Gastrocnemius medialis (tissue), 4 donors: ENCODE results near the gene TMEM26. TPM values are rescaled to one million over a fixed set of nuclear protein-coding genes. Genes with fewer than 3 reads are reported as not detected.

Source experiments
- ATAC-seq, 2 donors: fragments of 150-250 bp; one replicate each; pipeline ENCODE4 v1.9.1; 2016
- DNase-seq, 2 donors: peaks; one replicate each; pipeline ENCODE4 v3.0.0-alpha.2; 2019
- H3K27ac ChIP-seq, 4 donors: fragments of 200-600 bp; sonication (generic); 1 replicate in 1 of 4; 2 replicates in 3 of 4; pipeline ENCODE4 v1.5.1; 2016 to 2018; ENCODE audit warnings: mild to moderate bottlenecking in 2 of 4, moderate library complexity in 1 of 4
- H3K27me3 ChIP-seq, 3 donors: fragments of 200-600 bp; sonication (generic) in 2 of 3; 1 replicate in 1 of 3; 2 replicates in 2 of 3; pipeline versions ENCODE4 v1.5.1 to v1.6.0; 2016 to 2019; ENCODE audit warnings: mild to moderate bottlenecking in 1 of 3, moderate library complexity in 1 of 3
- H3K36me3 ChIP-seq, 2 donors: fragments of 200-600 bp; sonication (generic) in 1 of 2; one replicate each; pipeline ENCODE4 v1.5.1; 2017 to 2018
- H3K4me1 ChIP-seq, 2 donors: fragments of 200-600 bp; sonication (generic) in 1 of 2; one replicate each; pipeline ENCODE4 v1.5.1; 2016 to 2017; ENCODE audit warnings: mild to moderate bottlenecking in 2 of 2
- H3K4me3 ChIP-seq, 4 donors: fragments of 200-600 bp; sonication (generic) in 3 of 4; 1 replicate in 1 of 4; 2 replicates in 3 of 4; pipeline ENCODE4 v1.5.1; 2016 to 2019; ENCODE audit warnings: mild to moderate bottlenecking in 2 of 4
- H3K9me3 ChIP-seq, 3 donors: fragments of 200-600 bp; sonication (generic) in 2 of 3; 1 replicate in 1 of 3; 2 replicates in 2 of 3; pipeline ENCODE4 v1.5.1; 2016 to 2019
- POLR2A ChIP-seq, 2 donors: fragments of 450-650 bp; IDR thresholded peaks; one replicate each; pipeline ENCODE4 v1.6.1; 2017; ENCODE audit warnings: antibody characterized with exemption in 2 of 2, mild to moderate bottlenecking in 2 of 2, moderate library complexity in 2 of 2
- in situ Hi-C, 4 donors: fragments of 200-750 bp; cut with MboI; loops; one replicate each; pipeline versions ENCODE4 v1.15.0 to v1.8.0; 2017; ENCODE audit warnings: low sequenced_read_pairs in 4 of 4
- intact Hi-C: fragments of 100-400 bp; cut with DNase I; formaldehyde crosslinking; loops from one replicate; pipeline ENCODE4 v1.15.1; 2023; ENCODE audit warnings: low total_unique reads
- total RNA-seq, 4 donors: library from RNA; depleted of rRNA; stranded (reverse); fragments of >200 nt; gene quantifications; one replicate each; pipeline versions ENCODE4 v1.1.0 to v1.2.3, GENCODE V29; 2016
- TF ChIP-seq, protein P1 (sequence below), 5 experiments: fragments of 450-650 bp in 3 of 5; fragments of 200-600 bp in 2 of 5; sonication (generic) in 2 of 5; IDR thresholded peaks in 4 of 5; conservative IDR thresholded peaks in 1 of 5; 1 replicate in 4 of 5; 2 replicates in 1 of 5; pipeline ENCODE4 v1.5.1; 2016 to 2019; ENCODE audit warnings: antibody characterized with exemption in 5 of 5, mild to moderate bottlenecking in 3 of 5, moderate library complexity in 3 of 5

Gene TMEM26
- total RNA-seq, 4 donors from 2014 or later = 0.18 TPM; not detected in 3

DNA sequence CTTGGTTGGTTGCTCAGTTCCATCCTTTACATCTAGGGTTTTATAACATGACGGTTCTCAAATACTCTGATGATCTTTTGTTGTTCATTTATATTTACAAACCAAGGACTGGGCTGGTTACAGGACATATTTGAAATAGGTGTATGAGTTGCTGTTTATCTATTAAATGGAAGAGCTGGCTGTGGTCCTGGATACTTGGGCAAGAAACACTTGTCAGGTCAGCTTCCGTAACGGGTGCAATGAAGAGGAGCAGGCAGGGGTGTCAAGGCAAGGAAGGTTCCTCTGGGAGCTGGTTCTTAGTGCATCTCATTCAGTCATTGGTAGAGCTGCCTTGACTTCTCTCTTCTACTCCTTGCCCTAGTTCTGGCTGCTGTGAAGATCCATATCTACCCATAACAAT is 4.8 kb upstream of the TMEM26 start:
- Histone ChIP-seq H3K36me3 (no peaks in the 10 kb centered on the region), H3K27me3 (peaks cover 2 to 6% (median 3%) of the 10 kb centered on the region in 3 donors), H3K4me3 (no peak overlapping the region), H3K9me3 (no peaks in the 10 kb centered on the region), H3K4me1 (no peaks in the 10 kb centered on the region), H3K27ac (no peak overlapping the region)
- intact Hi-C loops (no loop called here), in situ Hi-C loops (no loop called here)
- TF ChIP-seq POLR2A (IDR thresholded peaks at IDR 0.05) = no peak
- no peak for DNase-seq
- ATAC-seq = no peak

DNA sequence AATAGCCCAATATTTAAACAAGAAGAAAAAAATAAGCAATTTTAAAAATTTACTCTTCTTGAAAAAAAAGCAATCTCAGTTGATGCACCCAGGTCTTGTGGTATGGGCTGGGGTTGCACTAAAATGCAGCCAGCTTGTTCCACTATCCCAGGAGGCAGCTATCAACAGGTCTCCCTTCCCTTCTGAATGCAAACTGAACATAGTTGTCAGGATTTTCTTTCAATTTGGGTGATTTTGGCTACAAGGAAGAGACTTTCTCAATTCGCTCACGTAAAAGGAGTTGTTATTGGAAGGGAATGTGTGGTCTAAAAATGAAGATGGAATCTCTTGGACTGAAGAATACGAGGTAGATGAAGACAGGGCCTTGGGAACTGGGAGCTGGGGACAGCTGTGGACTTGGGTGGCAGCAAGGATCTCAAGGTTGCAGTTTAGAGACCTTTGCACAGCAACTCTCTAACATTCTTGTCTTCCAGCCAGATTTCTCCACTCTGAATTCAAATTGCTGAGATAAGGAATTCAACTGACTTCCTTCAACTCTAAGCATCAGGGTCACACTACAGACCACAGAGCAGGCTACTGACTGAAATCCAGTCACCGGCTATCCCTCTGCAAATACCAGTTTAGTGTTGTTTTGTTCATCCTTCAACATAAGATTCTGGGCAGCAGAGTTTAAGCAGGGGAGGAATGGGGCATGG is 3.1 kb upstream of the TMEM26 start:
- in situ Hi-C loops = no loop called here
- intact Hi-C loops = no loop called here
- ATAC-seq = no peak

DNA sequence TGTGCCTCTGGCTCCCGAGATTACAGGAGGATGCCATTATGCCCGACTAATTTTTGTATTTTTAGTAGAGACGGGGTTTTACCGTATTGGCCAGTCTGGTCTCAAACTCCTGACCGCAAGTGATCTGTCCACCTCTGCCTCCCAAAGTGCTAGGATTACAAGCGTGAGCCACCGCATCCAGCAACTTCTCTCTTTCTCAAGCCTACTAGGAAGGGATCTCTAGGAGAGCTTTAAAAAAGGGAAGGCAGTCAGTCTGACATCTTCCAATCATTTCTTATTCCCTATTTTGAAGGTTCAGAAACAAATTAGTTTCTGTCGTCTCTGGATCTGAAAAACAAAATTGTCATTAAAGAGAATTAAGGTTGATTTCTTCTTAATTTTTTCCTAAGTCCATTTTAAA is 2.5 kb upstream of the TMEM26 start:
- H3K9me3 ChIP-seq = no peaks in the 10 kb centered on the region
- H3K36me3 ChIP-seq = no peaks in the 10 kb centered on the region
- H3K4me1 ChIP-seq = no peaks in the 10 kb centered on the region
- ATAC-seq (no peak), DNase-seq (no peak)
- H3K4me3 ChIP-seq = no peak overlapping the region
- intact Hi-C loops (no loop called here), in situ Hi-C loops (no loop called here)
- H3K27me3 ChIP-seq = peaks cover 2 to 24% (median 19%) of the 10 kb centered on the region in 3 donors
- no peak overlapping the region for H3K27ac ChIP-seq
- TF ChIP-seq POLR2A (IDR thresholded peaks at IDR 0.05) = no peak
- TF ChIP-seq, protein P1, sequence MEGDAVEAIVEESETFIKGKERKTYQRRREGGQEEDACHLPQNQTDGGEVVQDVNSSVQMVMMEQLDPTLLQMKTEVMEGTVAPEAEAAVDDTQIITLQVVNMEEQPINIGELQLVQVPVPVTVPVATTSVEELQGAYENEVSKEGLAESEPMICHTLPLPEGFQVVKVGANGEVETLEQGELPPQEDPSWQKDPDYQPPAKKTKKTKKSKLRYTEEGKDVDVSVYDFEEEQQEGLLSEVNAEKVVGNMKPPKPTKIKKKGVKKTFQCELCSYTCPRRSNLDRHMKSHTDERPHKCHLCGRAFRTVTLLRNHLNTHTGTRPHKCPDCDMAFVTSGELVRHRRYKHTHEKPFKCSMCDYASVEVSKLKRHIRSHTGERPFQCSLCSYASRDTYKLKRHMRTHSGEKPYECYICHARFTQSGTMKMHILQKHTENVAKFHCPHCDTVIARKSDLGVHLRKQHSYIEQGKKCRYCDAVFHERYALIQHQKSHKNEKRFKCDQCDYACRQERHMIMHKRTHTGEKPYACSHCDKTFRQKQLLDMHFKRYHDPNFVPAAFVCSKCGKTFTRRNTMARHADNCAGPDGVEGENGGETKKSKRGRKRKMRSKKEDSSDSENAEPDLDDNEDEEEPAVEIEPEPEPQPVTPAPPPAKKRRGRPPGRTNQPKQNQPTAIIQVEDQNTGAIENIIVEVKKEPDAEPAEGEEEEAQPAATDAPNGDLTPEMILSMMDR (IDR thresholded peaks at IDR 0.05 in 4 of 5, conservative IDR thresholded peaks at IDR 0.05 in 1 of 5) = no peak

More for the DNA sequence above, 3.1 kb upstream of the TMEM26 start:
- H3K27ac ChIP-seq = no peak overlapping the region
- H3K4me3 ChIP-seq = no peak overlapping the region
- DNase-seq = no peak
- no peaks in the 10 kb centered on the region for H3K36me3 ChIP-seq
- no peaks in the 10 kb centered on the region for H3K4me1 ChIP-seq
- peaks cover 2 to 22% (median 14%) of the 10 kb centered on the region in 3 donors for H3K27me3 ChIP-seq
- TF ChIP-seq, protein P1 (IDR thresholded peaks at IDR 0.05 in 4 of 5, conservative IDR thresholded peaks at IDR 0.05 in 1 of 5) = no peak
- no peak for TF ChIP-seq POLR2A (IDR thresholded peaks at IDR 0.05)
- H3K9me3 ChIP-seq = no peaks in the 10 kb centered on the region

DNA sequence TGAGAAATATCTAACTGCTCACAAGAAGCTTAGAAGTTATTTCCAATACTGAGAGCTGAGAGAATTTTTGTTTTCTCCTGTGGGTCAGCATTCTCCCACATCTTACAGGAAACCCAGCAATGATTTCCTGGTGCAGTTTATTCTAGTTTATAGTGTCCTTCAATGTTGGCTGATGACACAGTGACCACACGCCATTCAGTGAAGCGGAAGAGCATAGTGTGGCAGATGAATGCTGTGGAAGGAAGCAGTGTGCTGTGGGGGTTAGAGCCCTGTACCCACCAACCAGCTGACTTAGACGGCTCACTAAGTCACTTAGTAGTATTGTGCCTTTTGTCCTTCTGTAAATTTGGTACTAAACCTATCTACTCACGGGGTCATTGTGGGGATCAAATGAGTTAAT is 1.4 kb upstream of the TMEM26 start:
- no peak overlapping the region for H3K4me3 ChIP-seq
- DNase-seq (no peak), ATAC-seq (no peak)
- no peaks in the 10 kb centered on the region for H3K4me1 ChIP-seq
- H3K36me3 ChIP-seq = no peaks in the 10 kb centered on the region
- in situ Hi-C loops (no loop called here), intact Hi-C loops (no loop called here)
- no peak overlapping the region for H3K27ac ChIP-seq
- H3K9me3 ChIP-seq = no peaks in the 10 kb centered on the region
- peaks cover 2 to 24% (median 19%) of the 10 kb centered on the region in 3 donors for H3K27me3 ChIP-seq
- TF ChIP-seq, protein P1 (IDR thresholded peaks at IDR 0.05 in 4 of 5, conservative IDR thresholded peaks at IDR 0.05 in 1 of 5) = no peak
- TF ChIP-seq POLR2A (IDR thresholded peaks at IDR 0.05) = no peak

DNA sequence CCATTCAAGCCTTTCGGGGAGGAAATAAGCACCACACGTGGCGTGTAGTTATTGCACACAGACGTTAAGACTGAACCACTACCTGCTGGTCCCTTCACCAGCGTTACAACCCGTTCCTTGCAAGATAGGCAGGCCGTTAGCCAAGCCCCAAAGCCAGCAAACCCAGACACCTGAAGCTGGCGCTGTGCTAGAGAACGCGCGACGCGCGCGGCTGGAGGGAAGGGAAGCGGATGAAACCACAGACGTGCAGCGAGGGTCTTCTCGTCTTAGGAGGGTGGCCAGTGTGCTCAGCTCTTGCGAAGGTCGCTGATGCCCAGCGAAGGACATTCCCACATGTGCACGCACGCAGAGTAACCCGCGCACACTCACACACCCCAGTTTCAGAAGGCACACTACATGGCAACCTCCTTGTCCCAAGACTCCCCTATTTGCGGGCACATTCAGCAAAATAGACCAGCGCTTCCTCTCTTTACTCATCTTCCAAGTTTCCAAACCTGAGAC is 980 bp downstream of the TMEM26 start:
- no peak for TF ChIP-seq POLR2A (IDR thresholded peaks at IDR 0.05)
- TF ChIP-seq, protein P1 (IDR thresholded peaks at IDR 0.05 in 4 of 5, conservative IDR thresholded peaks at IDR 0.05 in 1 of 5) = no peak
- Histone ChIP-seq H3K4me3 (peak overlapping the region; percentile 46 to 58 (median 52)), H3K27me3 (peaks cover 2 to 24% (median 19%) of the 10 kb centered on the region in 3 donors), H3K36me3 (no peaks in the 10 kb centered on the region), H3K4me1 (no peaks in the 10 kb centered on the region), H3K9me3 (no peaks in the 10 kb centered on the region), H3K27ac (no peak overlapping the region)
- intact Hi-C loops (no loop called here), in situ Hi-C loops (no loop called here)
- DNase-seq (no peak), ATAC-seq (no peak)
